ENCODE results near the gene IGFN1.

DNA sequence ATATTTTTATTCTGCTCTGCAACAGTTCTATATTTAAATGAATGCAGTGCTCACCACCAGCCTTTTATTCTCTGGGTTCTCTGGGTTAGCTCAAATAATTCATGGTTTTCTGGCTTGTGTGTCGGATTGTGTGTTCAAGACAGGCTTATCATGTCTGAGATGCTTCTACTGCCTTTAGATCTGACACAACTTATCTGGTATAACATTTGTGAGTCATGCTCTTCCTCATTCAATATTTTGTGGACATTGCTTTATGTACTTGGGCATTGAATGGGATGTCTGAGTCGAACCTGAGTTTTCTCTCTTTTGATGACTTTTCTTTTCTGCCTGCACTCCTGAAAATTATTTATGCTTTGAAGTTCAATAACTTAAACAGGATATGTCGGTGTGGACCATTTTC lies 75.1 kb downstream of the IGFN1 start:
- TF ChIP-seq, protein P1, sequence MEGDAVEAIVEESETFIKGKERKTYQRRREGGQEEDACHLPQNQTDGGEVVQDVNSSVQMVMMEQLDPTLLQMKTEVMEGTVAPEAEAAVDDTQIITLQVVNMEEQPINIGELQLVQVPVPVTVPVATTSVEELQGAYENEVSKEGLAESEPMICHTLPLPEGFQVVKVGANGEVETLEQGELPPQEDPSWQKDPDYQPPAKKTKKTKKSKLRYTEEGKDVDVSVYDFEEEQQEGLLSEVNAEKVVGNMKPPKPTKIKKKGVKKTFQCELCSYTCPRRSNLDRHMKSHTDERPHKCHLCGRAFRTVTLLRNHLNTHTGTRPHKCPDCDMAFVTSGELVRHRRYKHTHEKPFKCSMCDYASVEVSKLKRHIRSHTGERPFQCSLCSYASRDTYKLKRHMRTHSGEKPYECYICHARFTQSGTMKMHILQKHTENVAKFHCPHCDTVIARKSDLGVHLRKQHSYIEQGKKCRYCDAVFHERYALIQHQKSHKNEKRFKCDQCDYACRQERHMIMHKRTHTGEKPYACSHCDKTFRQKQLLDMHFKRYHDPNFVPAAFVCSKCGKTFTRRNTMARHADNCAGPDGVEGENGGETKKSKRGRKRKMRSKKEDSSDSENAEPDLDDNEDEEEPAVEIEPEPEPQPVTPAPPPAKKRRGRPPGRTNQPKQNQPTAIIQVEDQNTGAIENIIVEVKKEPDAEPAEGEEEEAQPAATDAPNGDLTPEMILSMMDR (conservative IDR thresholded peaks at IDR 0.05; ENCODE audit: low read depth, low read length), result no peak
- TF ChIP-seq EZH2phosphoT487 (IDR thresholded peaks at IDR 0.05; ENCODE audit: borderline replicate concordance, low read length) (no peak), EZH2 (IDR thresholded peaks at IDR 0.05; ENCODE audit: low read length, unreplicated experiment) (no peak)
